Erythroblast (primary cell): ENCODE results near the gene SPOCD1.

Source experiments
- GATA1 ChIP-seq: IDR thresholded peaks from 2 replicates; pipeline ENCODE4 v1.6.1; 2011; ENCODE audit warnings: low read depth, mild to moderate bottlenecking, control low read depth, low read length, moderate library complexity
- POLR2A ChIP-seq: IDR thresholded peaks from 2 replicates; pipeline ENCODE4 v1.6.1; 2011; ENCODE audit warnings: mild to moderate bottlenecking, low read length

- no peak for TF ChIP-seq POLR2A
- TF ChIP-seq GATA1 = no peak
These were observed 6.1 kb downstream of the SPOCD1 start for GRCh38 chr1:31809698-31810097.
